Liver (tissue), 3 donors: Measurements from ENCODE around the gene NDUFA3.

Source experiments
- GABPA ChIP-seq, 2 donors: IDR thresholded peaks in 1 of 2; conservative IDR thresholded peaks in 1 of 2; 2 replicates each; pipeline ENCODE4 v1.6.1; 2016; ENCODE audit warnings: antibody characterized with exemption in 2 of 2, mild to moderate bottlenecking in 1 of 2, moderate library complexity in 1 of 2
- YY1 ChIP-seq: IDR thresholded peaks from 2 replicates; pipeline ENCODE4 v1.6.1; 2016; ENCODE audit warnings: antibody characterized with exemption, mild to moderate bottlenecking
- TF ChIP-seq, protein P1 (sequence below): fragments of 150-350 bp; IDR thresholded peaks from 2 replicates; pipeline ENCODE4 v1.5.1; 2017; ENCODE audit warnings: improper control_type of control experiment, low read depth, low read length; ENCODE audit not compliant: missing input control
- TF ChIP-seq, protein P2 (sequence below): IDR thresholded peaks from 2 replicates; pipeline ENCODE4 v1.6.1; 2016; ENCODE audit warnings: antibody characterized with exemption
- donor health status: healthy.
- donor health status: healthy.

DNA sequence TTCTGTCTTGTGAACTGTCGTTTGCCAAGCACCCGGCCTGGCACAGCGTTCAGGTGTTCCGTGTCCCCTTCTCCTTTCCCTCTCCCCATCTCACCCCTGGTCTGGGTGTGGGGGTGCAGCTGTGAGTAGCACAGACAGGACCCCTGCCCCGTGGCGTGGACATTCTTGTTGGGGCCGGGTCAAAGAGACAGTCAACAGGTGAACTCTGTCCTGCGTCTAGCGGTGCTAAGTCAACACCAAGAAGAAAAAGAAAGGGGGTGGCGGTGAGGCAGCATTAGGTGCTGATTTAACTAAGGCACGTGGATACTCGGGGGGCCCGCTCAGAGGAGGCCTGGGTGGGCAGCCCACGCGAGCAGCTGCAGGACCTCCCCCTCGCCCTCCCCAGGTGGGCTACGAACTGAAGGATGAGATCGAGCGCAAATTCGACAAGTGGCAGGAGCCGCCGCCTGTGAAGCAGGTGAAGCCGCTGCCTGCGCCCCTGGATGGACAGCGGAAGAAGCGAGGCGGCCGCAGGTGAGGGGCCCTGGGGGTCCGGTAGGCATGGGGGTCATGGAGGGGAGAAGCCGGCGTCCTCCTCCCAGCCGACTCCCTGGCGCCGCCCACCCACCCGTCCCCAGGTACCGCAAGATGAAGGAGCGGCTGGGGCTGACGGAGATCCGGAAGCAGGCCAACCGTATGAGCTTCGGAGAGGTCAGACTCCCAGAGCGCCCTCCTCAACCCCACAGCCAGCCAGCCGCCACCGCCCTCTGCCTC lies 25.2 kb downstream of the NDUFA3 start:
- TF ChIP-seq, protein P1, sequence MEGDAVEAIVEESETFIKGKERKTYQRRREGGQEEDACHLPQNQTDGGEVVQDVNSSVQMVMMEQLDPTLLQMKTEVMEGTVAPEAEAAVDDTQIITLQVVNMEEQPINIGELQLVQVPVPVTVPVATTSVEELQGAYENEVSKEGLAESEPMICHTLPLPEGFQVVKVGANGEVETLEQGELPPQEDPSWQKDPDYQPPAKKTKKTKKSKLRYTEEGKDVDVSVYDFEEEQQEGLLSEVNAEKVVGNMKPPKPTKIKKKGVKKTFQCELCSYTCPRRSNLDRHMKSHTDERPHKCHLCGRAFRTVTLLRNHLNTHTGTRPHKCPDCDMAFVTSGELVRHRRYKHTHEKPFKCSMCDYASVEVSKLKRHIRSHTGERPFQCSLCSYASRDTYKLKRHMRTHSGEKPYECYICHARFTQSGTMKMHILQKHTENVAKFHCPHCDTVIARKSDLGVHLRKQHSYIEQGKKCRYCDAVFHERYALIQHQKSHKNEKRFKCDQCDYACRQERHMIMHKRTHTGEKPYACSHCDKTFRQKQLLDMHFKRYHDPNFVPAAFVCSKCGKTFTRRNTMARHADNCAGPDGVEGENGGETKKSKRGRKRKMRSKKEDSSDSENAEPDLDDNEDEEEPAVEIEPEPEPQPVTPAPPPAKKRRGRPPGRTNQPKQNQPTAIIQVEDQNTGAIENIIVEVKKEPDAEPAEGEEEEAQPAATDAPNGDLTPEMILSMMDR: no peak
- TF ChIP-seq, protein P2, sequence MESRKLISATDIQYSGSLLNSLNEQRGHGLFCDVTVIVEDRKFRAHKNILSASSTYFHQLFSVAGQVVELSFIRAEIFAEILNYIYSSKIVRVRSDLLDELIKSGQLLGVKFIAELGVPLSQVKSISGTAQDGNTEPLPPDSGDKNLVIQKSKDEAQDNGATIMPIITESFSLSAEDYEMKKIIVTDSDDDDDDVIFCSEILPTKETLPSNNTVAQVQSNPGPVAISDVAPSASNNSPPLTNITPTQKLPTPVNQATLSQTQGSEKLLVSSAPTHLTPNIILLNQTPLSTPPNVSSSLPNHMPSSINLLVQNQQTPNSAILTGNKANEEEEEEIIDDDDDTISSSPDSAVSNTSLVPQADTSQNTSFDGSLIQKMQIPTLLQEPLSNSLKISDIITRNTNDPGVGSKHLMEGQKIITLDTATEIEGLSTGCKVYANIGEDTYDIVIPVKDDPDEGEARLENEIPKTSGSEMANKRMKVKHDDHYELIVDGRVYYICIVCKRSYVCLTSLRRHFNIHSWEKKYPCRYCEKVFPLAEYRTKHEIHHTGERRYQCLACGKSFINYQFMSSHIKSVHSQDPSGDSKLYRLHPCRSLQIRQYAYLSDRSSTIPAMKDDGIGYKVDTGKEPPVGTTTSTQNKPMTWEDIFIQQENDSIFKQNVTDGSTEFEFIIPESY: no peak
- TF ChIP-seq GABPA (IDR thresholded peaks at IDR 0.05 in 1 of 2, conservative IDR thresholded peaks at IDR 0.05 in 1 of 2) (no peak), YY1 (no peak)
